Activated CD8-positive, alpha-beta memory T cell treated with anti-CD3 and anti-CD28 coated beads for 48 hours (primary cell): ENCODE data around the gene PDE4B.
A peak's percentile ranks its signal among the peaks of the same experiment; 100 is the strongest.

Experiments
- DNase-seq, 3 experiments: peaks; one replicate each; pipeline ENCODE4 v3.0.0-alpha.2; 2020; ENCODE audit warnings: low read depth in 2 of 3, low spot score in 2 of 3

Gene PDE4B

DNA sequence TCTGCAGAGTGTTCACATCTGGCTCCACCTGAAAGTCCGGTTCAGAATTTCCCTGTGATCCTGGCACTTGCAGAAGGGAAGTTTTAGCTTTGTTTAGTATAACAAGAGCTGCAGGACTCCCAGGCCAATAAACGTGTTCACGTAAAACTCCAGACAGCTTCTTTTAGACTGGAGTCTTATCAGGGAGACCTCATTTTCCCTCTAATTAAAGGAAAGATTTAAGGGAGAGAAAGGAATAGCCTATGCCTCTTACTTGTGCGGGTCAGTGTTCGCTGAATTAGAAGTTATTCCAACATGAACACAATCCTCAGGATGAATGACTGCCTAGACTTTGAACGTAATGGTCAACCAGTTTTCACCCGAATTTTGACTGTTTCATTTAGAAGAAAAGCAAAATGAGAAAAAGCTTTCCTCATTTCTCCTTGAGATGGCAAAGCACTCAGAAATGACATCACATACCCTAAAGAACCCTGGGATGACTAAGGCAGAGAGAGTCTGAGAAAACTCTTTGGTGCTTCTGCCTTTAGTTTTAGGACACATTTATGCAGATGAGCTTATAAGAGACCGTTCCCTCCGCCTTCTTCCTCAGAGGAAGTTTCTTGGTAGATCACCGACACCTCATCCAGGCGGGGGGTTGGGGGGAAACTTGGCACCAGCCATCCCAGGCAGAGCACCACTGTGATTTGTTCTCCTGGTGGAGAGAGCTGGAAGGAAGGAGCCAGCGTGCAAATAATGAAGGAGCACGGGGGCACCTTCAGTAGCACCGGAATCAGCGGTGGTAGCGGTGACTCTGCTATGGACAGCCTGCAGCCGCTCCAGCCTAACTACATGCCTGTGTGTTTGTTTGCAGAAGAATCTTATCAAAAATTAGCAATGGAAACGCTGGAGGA lies 539.2 kb downstream of the PDE4B start:
- no peak for DNase-seq

DNA sequence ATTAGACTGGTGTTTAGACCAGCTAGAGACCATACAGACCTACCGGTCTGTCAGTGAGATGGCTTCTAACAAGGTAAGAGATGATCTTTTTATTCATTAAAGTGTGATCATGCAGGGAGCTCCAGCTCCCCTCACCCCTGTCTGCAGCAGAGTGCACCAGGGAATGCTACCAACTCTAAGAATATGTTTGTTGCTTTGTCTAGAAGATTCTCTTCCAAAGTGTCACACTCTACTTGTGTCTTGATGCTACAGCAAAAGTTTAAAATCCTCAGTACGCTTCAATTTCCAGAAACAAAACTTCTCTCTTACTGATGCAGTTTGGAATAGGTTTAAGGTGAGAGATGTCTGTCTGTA lies 539.8 kb downstream of the PDE4B start:
- no peak for DNase-seq

DNA sequence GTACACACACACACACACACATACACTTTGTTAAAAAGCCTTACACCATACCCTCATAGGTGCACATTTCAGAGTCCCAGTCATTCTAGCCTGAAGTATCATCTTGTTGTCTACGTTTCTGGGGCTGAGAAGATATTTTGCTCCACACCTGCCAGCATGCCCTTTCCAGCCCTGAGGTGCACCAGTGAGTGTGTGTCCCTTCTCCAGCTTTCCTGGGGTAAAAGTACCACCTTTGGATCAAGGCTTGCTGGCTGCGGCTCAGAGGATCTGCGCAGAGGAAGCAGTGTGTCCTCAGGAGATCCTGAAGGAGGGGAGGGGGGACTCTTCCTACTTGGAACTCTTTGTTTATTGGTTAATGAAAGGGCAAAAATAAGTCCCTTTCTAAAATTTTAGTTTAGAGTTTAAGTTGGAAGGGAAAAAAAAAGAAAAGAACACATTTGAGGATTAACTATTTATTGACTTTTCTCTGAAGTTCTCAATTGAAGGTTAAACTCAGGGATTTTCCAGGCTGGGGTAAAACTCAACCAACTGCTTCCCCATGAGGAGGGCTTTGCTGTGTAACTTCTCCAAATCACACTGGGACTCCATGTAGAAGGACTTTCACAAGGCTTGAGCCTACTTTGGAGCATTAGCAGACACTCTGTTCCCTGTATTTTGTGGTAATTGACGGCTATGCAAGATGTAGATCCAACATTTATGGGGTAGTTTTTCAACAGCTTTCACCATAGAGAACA lies 540.9 kb downstream of the PDE4B start:
- DNase-seq, result no peak

DNA sequence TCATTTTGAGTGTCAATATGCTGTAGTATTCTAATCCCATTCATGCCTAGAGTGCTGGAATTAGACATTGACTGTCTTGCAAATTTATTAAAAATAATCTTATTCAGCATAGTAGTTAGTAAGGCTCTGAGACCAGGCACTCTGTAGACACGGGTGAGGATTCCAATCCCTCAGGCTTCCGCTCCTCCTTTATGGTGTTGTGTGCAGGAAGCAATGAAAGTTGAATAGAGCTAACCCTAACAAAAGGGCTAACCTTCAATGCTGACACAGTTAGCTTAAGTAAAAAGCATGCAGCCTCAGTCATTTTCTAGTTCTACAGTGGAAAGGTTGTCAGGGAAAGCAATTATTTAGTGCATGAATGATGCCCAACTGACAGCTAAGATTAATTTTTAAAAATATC lies 541.6 kb downstream of the PDE4B start:
- no peak for DNase-seq

DNA sequence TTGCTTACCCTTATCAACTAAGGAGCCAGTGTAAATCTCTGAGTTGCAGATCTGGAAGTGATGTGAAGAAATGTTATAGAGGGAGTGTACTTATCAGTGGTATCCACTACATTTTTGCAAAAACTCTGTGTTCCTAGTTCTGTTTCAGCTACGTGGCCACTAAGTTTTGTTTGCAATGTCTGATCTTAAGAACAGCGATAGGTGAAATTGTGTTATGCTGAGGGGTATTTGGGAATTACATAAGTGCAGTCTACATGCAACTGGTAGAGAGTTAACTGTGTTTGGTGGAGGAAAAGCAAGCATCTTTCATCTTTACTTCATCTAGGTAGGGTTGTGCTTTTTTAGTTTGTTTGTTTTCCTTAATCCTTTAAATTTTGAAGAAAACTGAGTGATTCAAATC lies 542.4 kb downstream of the PDE4B start:
- no peak for DNase-seq

GRCh38 chr1:66335859-66336640 lies 543.4 kb downstream of the PDE4B start:
- peak in 2 of 3 experiments; percentile 40 to 51 for DNase-seq

DNA sequence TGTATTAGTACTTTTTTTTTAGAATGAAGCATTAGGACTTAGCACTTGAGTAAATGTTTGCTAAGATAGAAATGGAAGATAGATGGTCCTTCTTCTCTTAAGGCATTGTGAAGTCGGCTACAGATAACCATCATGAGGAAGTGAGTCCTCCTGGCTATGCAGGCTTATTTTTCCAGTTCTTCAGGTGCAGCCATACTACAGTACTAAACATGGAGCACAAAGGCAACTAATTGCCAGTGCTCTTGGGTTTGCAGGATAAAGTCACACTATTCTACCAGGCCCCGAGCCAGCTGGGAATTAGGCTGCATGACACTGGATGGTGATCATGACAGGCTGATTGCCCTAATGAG lies 543.9 kb downstream of the PDE4B start:
- no peak for DNase-seq

- no peak for DNase-seq
Observed at GRCh38 chr1:66337249-66337648, 544.6 kb downstream of the PDE4B start.

DNA sequence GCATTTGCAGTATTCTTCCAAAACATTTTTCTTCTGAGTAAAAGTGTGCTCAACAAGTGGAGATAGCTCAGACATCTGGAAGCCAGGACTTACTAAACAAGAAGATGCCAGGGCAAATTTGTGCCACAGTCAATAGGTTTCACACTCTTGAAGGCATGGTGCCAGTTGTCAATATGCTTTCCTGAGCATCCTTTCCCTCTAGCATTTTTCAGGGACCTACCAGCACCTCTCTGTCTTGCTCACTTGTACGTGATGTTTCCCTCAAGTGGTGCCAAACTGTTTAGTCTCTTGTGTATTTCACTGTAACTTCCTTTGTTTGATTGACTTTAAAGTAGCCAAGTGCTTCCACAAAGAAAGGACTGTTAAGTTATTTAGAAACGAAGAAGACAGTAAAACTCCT lies 547.2 kb downstream of the PDE4B start:
- DNase-seq, result no peak

GRCh38 chr1:66341446-66342089 lies 548.9 kb downstream of the PDE4B start:
- no peak for DNase-seq

GRCh38 chr1:66342707-66343106 lies 550.0 kb downstream of the PDE4B start:
- no peak for DNase-seq

DNA sequence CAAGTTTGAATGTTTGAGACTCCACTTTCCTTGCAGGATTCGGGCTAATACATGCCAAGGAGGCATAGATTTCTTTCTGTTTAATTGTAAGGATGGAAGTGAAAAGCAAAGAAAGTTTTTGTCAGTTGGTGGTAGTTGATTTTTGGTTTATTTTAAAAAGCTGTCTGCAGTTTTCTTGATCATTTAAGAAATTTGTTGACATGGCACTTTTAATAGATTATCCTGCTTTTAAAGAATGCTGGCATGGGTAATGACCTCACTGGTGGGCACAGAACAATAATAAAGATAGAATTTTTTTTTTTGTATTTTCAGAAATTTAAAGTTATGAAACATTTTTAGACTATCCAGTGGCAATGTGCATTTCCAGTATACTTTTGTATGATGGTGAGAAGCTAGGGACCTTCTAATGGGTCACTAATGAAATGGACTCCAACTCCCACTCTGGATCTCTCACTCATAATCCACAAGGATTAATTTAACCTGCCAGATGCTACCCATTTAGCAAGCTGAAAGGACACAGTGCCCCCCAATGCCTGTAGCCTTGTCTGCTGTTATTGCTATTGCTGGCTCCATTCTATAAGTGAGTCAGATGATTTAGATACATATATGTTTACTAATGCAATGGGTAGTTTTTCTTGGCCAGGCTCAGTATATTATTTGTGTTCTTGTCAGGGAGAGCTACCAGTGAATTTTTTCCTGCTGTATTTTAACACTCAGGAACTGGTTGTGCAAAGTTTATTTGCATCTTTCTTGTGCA lies 551.1 kb downstream of the PDE4B start:
- DNase-seq, result no peak

DNA sequence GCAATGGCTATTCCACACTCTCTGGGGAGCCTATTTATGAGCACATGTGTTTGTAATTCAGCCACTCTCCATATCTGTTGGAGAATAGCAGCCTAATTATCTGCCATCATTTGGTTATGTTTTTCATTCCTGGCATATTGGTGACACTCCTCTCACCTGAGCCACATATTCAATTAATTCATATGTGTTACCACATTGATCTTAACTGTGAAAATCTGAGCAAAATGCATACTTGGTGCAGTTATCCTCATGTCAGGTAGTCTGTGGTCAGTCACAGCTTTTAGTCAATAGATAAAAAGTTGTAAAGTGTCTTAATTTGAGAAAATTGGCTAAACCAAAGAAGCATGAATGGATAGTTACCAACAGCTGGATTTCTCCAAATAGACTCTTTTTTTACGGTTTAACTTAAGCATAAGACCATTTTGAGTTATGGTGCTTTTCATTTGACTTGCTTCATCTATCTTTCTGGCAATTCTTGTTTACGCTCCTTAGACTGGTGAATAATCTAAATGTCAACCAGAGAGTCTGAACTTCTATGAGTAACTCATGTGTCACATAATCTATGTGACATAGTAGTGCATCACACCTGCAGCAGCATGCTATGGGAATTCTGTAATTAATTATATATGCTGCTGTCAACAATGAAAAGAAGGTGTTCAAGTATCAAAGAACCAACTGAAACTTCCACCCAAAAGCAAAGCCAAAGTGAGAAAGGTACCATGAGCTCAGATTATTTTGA lies 553.5 kb downstream of the PDE4B start:
- no peak for DNase-seq

GRCh38 chr1:66346873-66347272 lies 554.2 kb downstream of the PDE4B start:
- DNase-seq, result no peak

GRCh38 chr1:66348776-66349175 lies 556.1 kb downstream of the PDE4B start:
- no peak for DNase-seq

DNA sequence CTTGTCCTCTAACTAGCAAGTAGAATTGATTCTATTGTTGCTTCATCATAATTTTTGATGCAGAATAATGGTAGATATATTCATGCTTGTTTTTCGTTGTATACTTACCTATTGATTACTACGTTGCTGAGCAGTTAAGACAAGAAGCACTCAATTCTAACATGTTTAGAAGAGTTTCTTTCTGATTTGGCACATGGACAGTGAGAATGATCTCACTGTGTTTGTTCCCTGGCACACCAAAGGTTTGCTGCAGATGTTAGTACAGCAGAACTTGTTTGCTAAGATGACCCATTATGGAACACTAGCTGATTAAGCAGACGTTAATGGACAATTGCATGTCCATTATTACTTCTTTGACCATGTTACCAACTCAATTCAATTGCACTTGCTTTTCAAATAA lies 556.5 kb downstream of the PDE4B start:
- DNase-seq, result no peak

GRCh38 chr1:66350001-66350547 lies 557.4 kb downstream of the PDE4B start:
- no peak for DNase-seq

GRCh38 chr1:66351478-66351877 lies 558.8 kb downstream of the PDE4B start:
- DNase-seq, result no peak

- DNase-seq, result no peak
Observed at GRCh38 chr1:66351913-66352312, 559.2 kb downstream of the PDE4B start.

GRCh38 chr1:66352792-66353191 lies 560.1 kb downstream of the PDE4B start:
- no peak for DNase-seq
